GM12878 (cell line): ENCODE data around the gene ADGRD1.

ENCODE experiments used
- BACH1 ChIP-seq: fragments of 450-650 bp; IDR thresholded peaks from 2 replicates; pipeline ENCODE4 v1.6.1; 2017; ENCODE audit warnings: mild to moderate bottlenecking, borderline replicate concordance
- CBX3 ChIP-seq: fragments of 200-600 bp; sonication (generic); IDR thresholded peaks from 2 replicates; pipeline ENCODE4 v1.6.1; 2016; ENCODE audit warnings: low read depth, borderline replicate concordance
- CHD1 ChIP-seq: IDR thresholded peaks from 2 replicates; pipeline ENCODE4 v1.6.1; 2012; ENCODE audit warnings: low read depth, low read length, improper control_type of control experiment
- CHD4 ChIP-seq: fragments of 200-600 bp; sonication (generic); IDR thresholded peaks from 2 replicates; pipeline ENCODE4 v1.6.1; 2016; ENCODE audit warnings: mild to moderate bottlenecking
- EZH2 ChIP-seq: IDR thresholded peaks from 2 replicates; pipeline ENCODE4 v1.6.1; 2012; ENCODE audit warnings: low read depth, mild to moderate bottlenecking, control low read depth, inconsistent platforms, low read length, borderline replicate concordance; ENCODE audit not compliant: control insufficient read depth
- FOXM1 ChIP-seq: IDR thresholded peaks from 2 replicates; pipeline ENCODE4 v1.6.1; 2012; ENCODE audit warnings: low read depth, mild to moderate bottlenecking, inconsistent platforms, low read length, moderate library complexity
- GABPA ChIP-seq: IDR thresholded peaks from 2 replicates; pipeline ENCODE4 v1.6.1; 2014; ENCODE audit warnings: antibody characterized with exemption, low read depth, mild to moderate bottlenecking, inconsistent platforms
- POLR2A ChIP-seq: IDR thresholded peaks from 2 replicates; pipeline ENCODE4 v1.6.1; 2011; ENCODE audit warnings: low read depth, mild to moderate bottlenecking, low read length
- RBBP5 ChIP-seq: fragments of 200-600 bp; sonication (generic); conservative IDR thresholded peaks from 2 replicates; pipeline ENCODE4 v1.6.1; 2016
- TAF1 ChIP-seq: IDR thresholded peaks from 2 replicates; pipeline ENCODE4 v1.6.1; 2011; ENCODE audit warnings: mild to moderate bottlenecking, low read depth, low read length, borderline replicate concordance
- YY1 ChIP-seq: IDR thresholded peaks from 2 replicates; pipeline ENCODE4 v1.6.1; 2011; ENCODE audit warnings: low read depth, mild to moderate bottlenecking, low read length
- ZNF24 ChIP-seq: fragments of 450-650 bp; IDR thresholded peaks from 2 replicates; pipeline ENCODE4 v1.6.1; 2017; ENCODE audit warnings: antibody characterized with exemption, mild to moderate bottlenecking
- TF ChIP-seq, protein P1 (sequence below), 3 experiments: IDR thresholded peaks in 2 of 3; conservative IDR thresholded peaks in 1 of 3; 2 replicates each; pipeline ENCODE4 v1.5.1; 2011; ENCODE audit warnings: low read depth in 3 of 3, low read length in 3 of 3, mild to moderate bottlenecking in 3 of 3, control low read depth in 2 of 3, moderate library complexity in 2 of 3, inconsistent platforms in 1 of 3, mixed read lengths in 1 of 3; ENCODE audit not compliant: control insufficient read depth in 2 of 3, insufficient read depth in 1 of 3; ENCODE audit errors: extremely low read depth in 1 of 3
- TF ChIP-seq, protein P2 (sequence below): IDR thresholded peaks from 2 replicates; pipeline ENCODE4 v1.6.1; 2012; ENCODE audit warnings: low read depth, low read length, improper control_type of control experiment

GRCh38 chr12:130924966-130925665 lies 28.6 kb upstream of the ADGRD1 start:
- TF ChIP-seq YY1 (no peak), CBX3 (no peak), RBBP5 (no peak), TAF1 (no peak), CHD1 (no peak), GABPA (no peak), EZH2 (no peak), BACH1 (no peak), FOXM1 (no peak), POLR2A (no peak), CHD4 (no peak), ZNF24 (no peak)
- TF ChIP-seq, protein P1, sequence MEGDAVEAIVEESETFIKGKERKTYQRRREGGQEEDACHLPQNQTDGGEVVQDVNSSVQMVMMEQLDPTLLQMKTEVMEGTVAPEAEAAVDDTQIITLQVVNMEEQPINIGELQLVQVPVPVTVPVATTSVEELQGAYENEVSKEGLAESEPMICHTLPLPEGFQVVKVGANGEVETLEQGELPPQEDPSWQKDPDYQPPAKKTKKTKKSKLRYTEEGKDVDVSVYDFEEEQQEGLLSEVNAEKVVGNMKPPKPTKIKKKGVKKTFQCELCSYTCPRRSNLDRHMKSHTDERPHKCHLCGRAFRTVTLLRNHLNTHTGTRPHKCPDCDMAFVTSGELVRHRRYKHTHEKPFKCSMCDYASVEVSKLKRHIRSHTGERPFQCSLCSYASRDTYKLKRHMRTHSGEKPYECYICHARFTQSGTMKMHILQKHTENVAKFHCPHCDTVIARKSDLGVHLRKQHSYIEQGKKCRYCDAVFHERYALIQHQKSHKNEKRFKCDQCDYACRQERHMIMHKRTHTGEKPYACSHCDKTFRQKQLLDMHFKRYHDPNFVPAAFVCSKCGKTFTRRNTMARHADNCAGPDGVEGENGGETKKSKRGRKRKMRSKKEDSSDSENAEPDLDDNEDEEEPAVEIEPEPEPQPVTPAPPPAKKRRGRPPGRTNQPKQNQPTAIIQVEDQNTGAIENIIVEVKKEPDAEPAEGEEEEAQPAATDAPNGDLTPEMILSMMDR (IDR thresholded peaks at IDR 0.05 in 2 of 3, conservative IDR thresholded peaks at IDR 0.05 in 1 of 3; ENCODE audit: control insufficient read depth in 2 of 3, extremely low read depth in 1 of 3, insufficient read depth in 1 of 3, low read depth in 3 of 3, low read length in 3 of 3): no peak
- TF ChIP-seq, protein P2, sequence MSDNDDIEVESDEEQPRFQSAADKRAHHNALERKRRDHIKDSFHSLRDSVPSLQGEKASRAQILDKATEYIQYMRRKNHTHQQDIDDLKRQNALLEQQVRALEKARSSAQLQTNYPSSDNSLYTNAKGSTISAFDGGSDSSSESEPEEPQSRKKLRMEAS: no peak
